WTC11 (cell line): ENCODE results near the gene DCUN1D3.

Experiments used
- CREB1 ChIP-seq: sonication (generic); formaldehyde crosslinking; IDR thresholded peaks from 2 replicates; pipeline ENCODE4 v1.8.0; 2023; ENCODE audit warnings: mild to moderate bottlenecking, missing genetic modification reagents
- ELF4 ChIP-seq: sonication (generic); formaldehyde crosslinking; IDR thresholded peaks from 2 replicates; pipeline ENCODE4 v1.8.1; 2022; ENCODE audit warnings: low read depth, mild to moderate bottlenecking, moderate library complexity, missing genetic modification reagents
- KAT7 ChIP-seq: sonication (generic); formaldehyde crosslinking; IDR thresholded peaks from 2 replicates; pipeline ENCODE4 v1.8.1; 2023; ENCODE audit warnings: missing genetic modification reagents, mild to moderate bottlenecking, borderline replicate concordance
- NR1H2 ChIP-seq: sonication (generic); formaldehyde crosslinking; IDR thresholded peaks from 2 replicates; pipeline ENCODE4 v1.9.0; 2021; ENCODE audit warnings: mild to moderate bottlenecking, moderate library complexity, missing genetic modification reagents
- RELA ChIP-seq: sonication (generic); formaldehyde crosslinking; IDR thresholded peaks from 2 replicates; pipeline ENCODE4 v1.8.1; 2022; ENCODE audit warnings: missing genetic modification reagents, mild to moderate bottlenecking, borderline replicate concordance
- RORB ChIP-seq: fragments of 250-450 bp; sonication (Bioruptor Pico); IDR thresholded peaks from 2 replicates; pipeline ENCODE4 v1.9.0; 2021; ENCODE audit warnings: mild to moderate bottlenecking
- SMAD3 ChIP-seq: sonication (generic); formaldehyde crosslinking; IDR thresholded peaks from 2 replicates; pipeline ENCODE4 v1.8.0; 2022; ENCODE audit warnings: missing genetic modification reagents, mild to moderate bottlenecking, borderline replicate concordance
- ZBTB21 ChIP-seq: sonication (generic); formaldehyde crosslinking; IDR thresholded peaks from 2 replicates; pipeline ENCODE4 v1.8.1; 2023; ENCODE audit warnings: mild to moderate bottlenecking, missing genetic modification reagents, borderline replicate concordance
- TF ChIP-seq, protein P1 (sequence below): fragments of 200-600 bp; IDR thresholded peaks from 2 replicates; pipeline ENCODE4 v1.8.0; 2022; ENCODE audit warnings: antibody characterized with exemption
- TF ChIP-seq, protein P2 (sequence below): sonication (generic); formaldehyde crosslinking; IDR thresholded peaks from 2 replicates; pipeline ENCODE4 v1.8.1; 2023; ENCODE audit warnings: mild to moderate bottlenecking, moderate library complexity, missing genetic modification reagents
- TF ChIP-seq, protein P3 (sequence below): sonication (generic); formaldehyde crosslinking; IDR thresholded peaks from 2 replicates; pipeline ENCODE4 v1.8.1; 2022; ENCODE audit warnings: mild to moderate bottlenecking, moderate library complexity, missing genetic modification reagents
- TF ChIP-seq, protein P4 (sequence below): sonication (generic); formaldehyde crosslinking; conservative IDR thresholded peaks from 2 replicates; pipeline ENCODE4 v1.8.1; 2022; ENCODE audit warnings: mild to moderate bottlenecking, missing genetic modification reagents
- TF ChIP-seq, protein P5 (sequence below): sonication (generic); formaldehyde crosslinking; IDR thresholded peaks from 2 replicates; pipeline ENCODE4 v1.8.0; 2022; ENCODE audit warnings: mild to moderate bottlenecking, missing genetic modification reagents
- TF ChIP-seq, protein P6 (sequence below): sonication (generic); formaldehyde crosslinking; IDR thresholded peaks from 2 replicates; pipeline ENCODE4 v1.8.1; 2022; ENCODE audit warnings: low read depth, mild to moderate bottlenecking, moderate library complexity, missing genetic modification reagents, borderline replicate concordance

DNA sequence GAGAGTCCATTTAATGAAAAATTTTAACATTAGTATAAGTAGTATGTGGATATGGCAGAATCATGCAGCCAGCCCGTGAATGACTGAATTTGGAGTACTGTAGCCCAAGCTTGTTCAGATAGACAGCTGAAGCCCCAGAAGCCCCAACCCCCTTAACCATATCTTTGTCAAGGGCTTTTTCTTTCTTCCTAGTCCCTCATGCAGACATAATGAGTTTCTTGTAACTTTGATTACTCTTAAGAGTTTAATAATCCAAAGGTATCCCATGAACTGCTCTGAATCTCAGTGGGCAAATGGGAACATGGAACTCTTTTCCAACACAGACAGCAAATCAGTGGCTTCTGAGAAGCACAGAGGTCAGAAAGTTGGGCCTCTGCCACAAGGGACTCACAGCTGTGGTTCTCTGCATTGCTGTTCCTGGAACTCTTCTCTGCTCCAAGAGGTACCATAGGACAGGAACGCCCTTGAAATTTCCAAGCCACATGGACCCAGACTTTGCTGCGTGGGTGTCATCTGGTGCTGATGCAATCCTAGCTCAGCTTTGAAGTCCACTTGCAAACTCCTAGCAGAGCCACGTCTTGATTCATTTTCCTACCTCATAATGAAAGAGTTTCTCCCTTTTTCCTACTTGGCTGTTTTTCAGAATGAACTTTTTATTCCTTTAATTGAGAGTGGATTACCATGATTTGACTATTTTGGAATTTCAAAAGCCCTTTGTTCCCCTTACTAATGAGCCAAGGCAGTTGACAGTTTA lies 18.5 kb upstream of the DCUN1D3 start:
- TF ChIP-seq, protein P1, sequence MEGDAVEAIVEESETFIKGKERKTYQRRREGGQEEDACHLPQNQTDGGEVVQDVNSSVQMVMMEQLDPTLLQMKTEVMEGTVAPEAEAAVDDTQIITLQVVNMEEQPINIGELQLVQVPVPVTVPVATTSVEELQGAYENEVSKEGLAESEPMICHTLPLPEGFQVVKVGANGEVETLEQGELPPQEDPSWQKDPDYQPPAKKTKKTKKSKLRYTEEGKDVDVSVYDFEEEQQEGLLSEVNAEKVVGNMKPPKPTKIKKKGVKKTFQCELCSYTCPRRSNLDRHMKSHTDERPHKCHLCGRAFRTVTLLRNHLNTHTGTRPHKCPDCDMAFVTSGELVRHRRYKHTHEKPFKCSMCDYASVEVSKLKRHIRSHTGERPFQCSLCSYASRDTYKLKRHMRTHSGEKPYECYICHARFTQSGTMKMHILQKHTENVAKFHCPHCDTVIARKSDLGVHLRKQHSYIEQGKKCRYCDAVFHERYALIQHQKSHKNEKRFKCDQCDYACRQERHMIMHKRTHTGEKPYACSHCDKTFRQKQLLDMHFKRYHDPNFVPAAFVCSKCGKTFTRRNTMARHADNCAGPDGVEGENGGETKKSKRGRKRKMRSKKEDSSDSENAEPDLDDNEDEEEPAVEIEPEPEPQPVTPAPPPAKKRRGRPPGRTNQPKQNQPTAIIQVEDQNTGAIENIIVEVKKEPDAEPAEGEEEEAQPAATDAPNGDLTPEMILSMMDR = no peak
- TF ChIP-seq, protein P2, sequence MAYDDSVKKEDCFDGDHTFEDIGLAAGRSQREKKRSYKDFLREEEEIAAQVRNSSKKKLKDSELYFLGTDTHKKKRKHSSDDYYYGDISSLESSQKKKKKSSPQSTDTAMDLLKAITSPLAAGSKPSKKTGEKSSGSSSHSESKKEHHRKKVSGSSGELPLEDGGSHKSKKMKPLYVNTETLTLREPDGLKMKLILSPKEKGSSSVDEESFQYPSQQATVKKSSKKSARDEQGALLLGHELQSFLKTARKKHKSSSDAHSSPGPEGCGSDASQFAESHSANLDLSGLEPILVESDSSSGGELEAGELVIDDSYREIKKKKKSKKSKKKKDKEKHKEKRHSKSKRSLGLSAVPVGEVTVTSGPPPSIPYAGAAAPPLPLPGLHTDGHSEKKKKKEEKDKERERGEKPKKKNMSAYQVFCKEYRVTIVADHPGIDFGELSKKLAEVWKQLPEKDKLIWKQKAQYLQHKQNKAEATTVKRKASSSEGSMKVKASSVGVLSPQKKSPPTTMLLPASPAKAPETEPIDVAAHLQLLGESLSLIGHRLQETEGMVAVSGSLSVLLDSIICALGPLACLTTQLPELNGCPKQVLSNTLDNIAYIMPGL (CRISPR knock-in tag) = no peak
- TF ChIP-seq, protein P3, sequence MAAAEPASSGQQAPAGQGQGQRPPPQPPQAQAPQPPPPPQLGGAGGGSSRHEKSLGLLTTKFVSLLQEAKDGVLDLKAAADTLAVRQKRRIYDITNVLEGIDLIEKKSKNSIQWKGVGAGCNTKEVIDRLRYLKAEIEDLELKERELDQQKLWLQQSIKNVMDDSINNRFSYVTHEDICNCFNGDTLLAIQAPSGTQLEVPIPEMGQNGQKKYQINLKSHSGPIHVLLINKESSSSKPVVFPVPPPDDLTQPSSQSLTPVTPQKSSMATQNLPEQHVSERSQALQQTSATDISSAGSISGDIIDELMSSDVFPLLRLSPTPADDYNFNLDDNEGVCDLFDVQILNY = no peak
- TF ChIP-seq KAT7 (CRISPR knock-in tag) (no peak), RELA (no peak), NR1H2 (CRISPR knock-in tag) (no peak), RORB (CRISPR knock-in tag) (no peak), CREB1 (no peak), ELF4 (no peak), SMAD3 (CRISPR knock-in tag) (no peak), ZBTB21 (no peak)
- TF ChIP-seq, protein P4, sequence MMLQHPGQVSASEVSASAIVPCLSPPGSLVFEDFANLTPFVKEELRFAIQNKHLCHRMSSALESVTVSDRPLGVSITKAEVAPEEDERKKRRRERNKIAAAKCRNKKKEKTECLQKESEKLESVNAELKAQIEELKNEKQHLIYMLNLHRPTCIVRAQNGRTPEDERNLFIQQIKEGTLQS (CRISPR knock-in tag) = no peak
- TF ChIP-seq, protein P5, sequence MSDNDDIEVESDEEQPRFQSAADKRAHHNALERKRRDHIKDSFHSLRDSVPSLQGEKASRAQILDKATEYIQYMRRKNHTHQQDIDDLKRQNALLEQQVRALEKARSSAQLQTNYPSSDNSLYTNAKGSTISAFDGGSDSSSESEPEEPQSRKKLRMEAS (CRISPR knock-in tag) = peak; percentile 29; the same call in 1 of the 2 replicates
- TF ChIP-seq, protein P6, sequence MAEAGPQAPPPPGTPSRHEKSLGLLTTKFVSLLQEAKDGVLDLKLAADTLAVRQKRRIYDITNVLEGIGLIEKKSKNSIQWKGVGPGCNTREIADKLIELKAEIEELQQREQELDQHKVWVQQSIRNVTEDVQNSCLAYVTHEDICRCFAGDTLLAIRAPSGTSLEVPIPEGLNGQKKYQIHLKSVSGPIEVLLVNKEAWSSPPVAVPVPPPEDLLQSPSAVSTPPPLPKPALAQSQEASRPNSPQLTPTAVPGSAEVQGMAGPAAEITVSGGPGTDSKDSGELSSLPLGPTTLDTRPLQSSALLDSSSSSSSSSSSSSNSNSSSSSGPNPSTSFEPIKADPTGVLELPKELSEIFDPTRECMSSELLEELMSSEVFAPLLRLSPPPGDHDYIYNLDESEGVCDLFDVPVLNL (CRISPR knock-in tag) = no peak
